Neural crest cell (in vitro differentiated cells): ENCODE results near the gene C3orf52. TPM values are rescaled to one million over a fixed set of nuclear protein-coding genes. Genes with fewer than 3 reads are reported as not detected.

ENCODE experiments used
- DNase-seq: peaks from one replicate; pipeline ENCODE4 v3.0.0; 2021; ENCODE audit warnings: low read depth, mixed read lengths, low spot score
- H3K27ac Mint-ChIP-seq: one replicate; pipeline ENCODE4 v1.8.0; 2021; ENCODE audit warnings: mild to moderate bottlenecking, mixed read lengths; ENCODE audit not compliant: unreplicated experiment
- H3K27me3 Mint-ChIP-seq: 2 replicates; pipeline ENCODE4 v1.8.0; 2021; ENCODE audit warnings: low read depth, mild to moderate bottlenecking, mixed read lengths
- H3K36me3 Mint-ChIP-seq: 2 replicates; pipeline ENCODE4 v1.8.0; 2021; ENCODE audit warnings: low read depth, mild to moderate bottlenecking, mixed read lengths
- H3K4me1 Mint-ChIP-seq: 2 replicates; pipeline ENCODE4 v1.8.0; 2021; ENCODE audit warnings: mixed read lengths
- H3K4me3 Mint-ChIP-seq: one replicate; pipeline ENCODE4 v1.8.0; 2021; ENCODE audit warnings: mild to moderate bottlenecking, mixed read lengths
- H3K9me3 Mint-ChIP-seq: 2 replicates; pipeline ENCODE4 v1.8.0; 2021; ENCODE audit warnings: mixed read lengths
- total RNA-seq: library from RNA; stranded (reverse); gene quantifications from 2 replicates; pipeline ENCODE4 v1.2.1, GENCODE V29; 2021
- TF ChIP-seq, protein P1 (sequence below): fragments of 200-600 bp; sonication (generic); conservative IDR thresholded peaks from 2 replicates; pipeline ENCODE4 v1.5.0; 2021; ENCODE audit warnings: antibody characterized with exemption, mild to moderate bottlenecking

The C3orf52 gene
- total RNA-seq, 1 donor from 2014 or later: 22.5 TPM

DNA sequence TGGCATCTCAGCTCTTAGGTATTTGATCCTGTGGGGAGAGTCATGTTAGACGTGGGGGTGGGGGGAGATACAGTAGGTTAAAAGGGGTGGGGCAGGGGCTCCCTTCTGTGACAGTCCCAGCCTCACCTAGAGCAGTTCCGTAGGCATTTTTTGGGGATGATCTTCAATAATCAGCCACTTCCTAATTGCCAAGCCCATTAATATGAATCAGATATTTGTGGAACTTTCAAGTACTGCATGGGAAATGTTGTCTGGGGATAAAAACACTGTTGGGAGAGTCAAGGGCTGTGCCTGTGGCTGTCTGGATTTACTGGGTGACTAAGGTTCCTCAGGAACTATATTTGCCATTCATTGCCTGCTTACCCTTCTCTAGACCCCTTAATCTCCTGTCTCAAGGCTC is 9.5 kb downstream of the C3orf52 start:
- Mint-ChIP-seq H3K4me1 (peaks cover 23% of the 10 kb centered on the region), H3K4me3 (no peak overlapping the region), H3K27ac (no peak overlapping the region), H3K9me3 (no peaks in the 10 kb centered on the region), H3K36me3 (peaks cover 21% of the 10 kb centered on the region), H3K27me3 (no peaks in the 10 kb centered on the region)
- TF ChIP-seq, protein P1, sequence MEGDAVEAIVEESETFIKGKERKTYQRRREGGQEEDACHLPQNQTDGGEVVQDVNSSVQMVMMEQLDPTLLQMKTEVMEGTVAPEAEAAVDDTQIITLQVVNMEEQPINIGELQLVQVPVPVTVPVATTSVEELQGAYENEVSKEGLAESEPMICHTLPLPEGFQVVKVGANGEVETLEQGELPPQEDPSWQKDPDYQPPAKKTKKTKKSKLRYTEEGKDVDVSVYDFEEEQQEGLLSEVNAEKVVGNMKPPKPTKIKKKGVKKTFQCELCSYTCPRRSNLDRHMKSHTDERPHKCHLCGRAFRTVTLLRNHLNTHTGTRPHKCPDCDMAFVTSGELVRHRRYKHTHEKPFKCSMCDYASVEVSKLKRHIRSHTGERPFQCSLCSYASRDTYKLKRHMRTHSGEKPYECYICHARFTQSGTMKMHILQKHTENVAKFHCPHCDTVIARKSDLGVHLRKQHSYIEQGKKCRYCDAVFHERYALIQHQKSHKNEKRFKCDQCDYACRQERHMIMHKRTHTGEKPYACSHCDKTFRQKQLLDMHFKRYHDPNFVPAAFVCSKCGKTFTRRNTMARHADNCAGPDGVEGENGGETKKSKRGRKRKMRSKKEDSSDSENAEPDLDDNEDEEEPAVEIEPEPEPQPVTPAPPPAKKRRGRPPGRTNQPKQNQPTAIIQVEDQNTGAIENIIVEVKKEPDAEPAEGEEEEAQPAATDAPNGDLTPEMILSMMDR: no peak
- DNase-seq: no peak

DNA sequence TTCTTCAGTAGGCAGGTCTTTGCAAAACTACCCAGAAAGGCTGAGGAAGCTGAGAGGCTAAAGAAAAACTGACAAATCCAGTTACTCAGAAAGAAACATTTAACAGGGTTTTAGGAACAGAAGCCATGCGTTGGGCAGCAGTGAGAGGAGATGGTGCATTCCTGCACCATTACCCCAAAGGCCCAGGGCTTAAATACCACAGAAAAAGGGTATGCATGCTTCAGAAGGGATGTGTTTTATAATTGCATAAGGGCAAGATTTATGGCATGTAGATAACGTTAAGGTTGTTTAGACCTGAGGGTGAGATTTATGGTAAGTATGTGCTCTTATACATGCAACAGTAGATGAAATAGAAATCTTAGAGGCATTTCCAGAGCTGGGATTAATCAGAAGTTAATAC is 10.0 kb downstream of the C3orf52 start:
- Mint-ChIP-seq H3K27ac (no peak overlapping the region), H3K4me1 (peaks cover 19% of the 10 kb centered on the region), H3K36me3 (peaks cover 21% of the 10 kb centered on the region), H3K4me3 (no peak overlapping the region), H3K27me3 (no peaks in the 10 kb centered on the region), H3K9me3 (no peaks in the 10 kb centered on the region)
- TF ChIP-seq, protein P1: no peak
- no peak for DNase-seq

DNA sequence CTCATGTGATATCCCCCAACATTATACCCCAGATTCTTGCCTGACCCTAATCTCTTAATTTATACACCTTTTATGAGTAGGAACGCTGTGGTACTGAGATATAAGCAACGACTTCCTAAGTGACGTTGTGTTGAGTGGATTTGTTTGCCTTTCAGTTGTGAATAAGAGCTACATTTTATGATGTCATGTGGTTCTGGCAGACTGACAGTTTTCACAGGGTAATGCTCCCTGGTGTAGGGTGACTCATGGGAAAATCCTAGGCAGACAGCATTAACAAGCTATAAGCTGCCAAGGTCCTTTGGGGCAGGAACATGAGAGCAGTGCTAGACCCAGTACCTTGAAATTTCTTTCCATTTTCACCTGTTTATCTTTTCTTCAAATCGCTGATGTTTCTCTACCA is 11.2 kb downstream of the C3orf52 start:
- Mint-ChIP-seq H3K27ac (no peak overlapping the region), H3K9me3 (no peaks in the 10 kb centered on the region), H3K4me1 (peaks cover 12% of the 10 kb centered on the region), H3K4me3 (no peak overlapping the region), H3K36me3 (peaks cover 21% of the 10 kb centered on the region), H3K27me3 (no peaks in the 10 kb centered on the region)
- TF ChIP-seq, protein P1: no peak
- no peak for DNase-seq

DNA sequence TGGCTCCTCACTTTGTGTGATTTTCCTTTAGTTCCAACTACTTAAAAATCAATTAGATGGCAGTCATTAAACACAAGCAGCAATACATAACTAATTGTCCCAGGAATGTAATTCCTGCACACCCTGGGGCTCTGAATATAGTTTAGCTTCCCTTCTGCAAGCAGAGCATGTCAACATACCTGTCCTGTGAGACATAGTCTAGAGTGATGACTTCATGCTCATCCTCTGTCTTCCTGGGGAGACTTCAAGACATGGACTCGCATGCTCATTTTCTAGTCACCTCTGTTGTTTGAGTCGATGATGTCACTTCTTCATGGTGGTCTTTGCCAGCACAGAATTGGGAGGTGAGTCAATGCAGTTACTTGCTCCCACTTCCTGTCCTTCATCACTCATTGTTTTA is 15.7 kb downstream of the C3orf52 start:
- no peak overlapping the region for H3K27ac Mint-ChIP-seq
- H3K9me3 Mint-ChIP-seq: no peaks in the 10 kb centered on the region
- no peaks in the 10 kb centered on the region for H3K27me3 Mint-ChIP-seq
- TF ChIP-seq, protein P1: no peak
- no peak overlapping the region for H3K4me3 Mint-ChIP-seq
- no peaks in the 10 kb centered on the region for H3K4me1 Mint-ChIP-seq
- DNase-seq: no peak
- peaks cover 14% of the 10 kb centered on the region for H3K36me3 Mint-ChIP-seq

DNA sequence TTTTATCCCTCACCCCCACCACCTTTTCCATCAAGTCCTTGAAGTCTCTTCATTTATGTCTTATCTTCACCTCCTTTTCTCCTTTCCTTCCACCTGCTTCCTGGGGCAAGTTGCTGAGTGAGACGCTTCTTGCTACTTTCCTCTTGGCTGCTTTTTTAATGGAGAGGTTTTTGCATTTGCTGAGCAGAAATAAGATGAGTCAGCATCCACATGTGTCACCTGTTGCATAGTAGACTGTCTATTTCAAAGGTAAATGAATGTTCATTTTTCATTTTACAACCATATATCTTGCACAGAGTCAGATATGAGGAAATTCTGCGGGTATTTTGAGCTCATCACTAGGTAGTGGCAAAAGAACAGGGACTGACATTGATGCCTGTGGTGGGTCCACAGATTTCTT is 18.6 kb downstream of the C3orf52 start:
- no peak overlapping the region for H3K4me3 Mint-ChIP-seq
- H3K27ac Mint-ChIP-seq: no peak overlapping the region
- no peaks in the 10 kb centered on the region for H3K4me1 Mint-ChIP-seq
- peaks cover 3% of the 10 kb centered on the region for H3K36me3 Mint-ChIP-seq
- H3K27me3 Mint-ChIP-seq: no peaks in the 10 kb centered on the region
- no peaks in the 10 kb centered on the region for H3K9me3 Mint-ChIP-seq
- TF ChIP-seq, protein P1: no peak
- DNase-seq: no peak

DNA sequence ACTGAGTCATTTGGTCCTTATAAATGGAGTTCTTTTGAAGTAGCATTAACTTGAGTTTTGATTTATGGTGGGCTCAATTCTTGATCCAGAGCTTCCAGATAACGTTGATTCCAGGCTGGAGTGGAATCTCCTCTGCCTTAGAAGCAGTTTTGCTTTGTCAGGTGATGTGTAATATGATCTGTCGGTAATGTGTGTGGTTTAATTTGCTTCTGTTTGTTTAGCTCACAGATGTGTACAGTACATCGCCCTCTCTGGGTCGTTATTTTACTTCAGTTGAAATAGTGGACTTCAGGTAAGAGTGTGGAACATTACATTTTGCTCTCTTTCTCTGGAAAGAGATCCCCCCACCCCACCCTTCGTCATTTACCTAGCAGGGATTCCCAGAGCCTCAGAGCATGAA is 23.1 kb downstream of the C3orf52 start:
- Mint-ChIP-seq H3K4me3 (no peak overlapping the region), H3K9me3 (no peaks in the 10 kb centered on the region), H3K27ac (no peak overlapping the region), H3K4me1 (peaks cover 24% of the 10 kb centered on the region), H3K36me3 (peaks cover 9% of the 10 kb centered on the region), H3K27me3 (no peaks in the 10 kb centered on the region)
- TF ChIP-seq, protein P1: no peak
- no peak for DNase-seq
